ENCODE data around the gene BICD2.

DNA sequence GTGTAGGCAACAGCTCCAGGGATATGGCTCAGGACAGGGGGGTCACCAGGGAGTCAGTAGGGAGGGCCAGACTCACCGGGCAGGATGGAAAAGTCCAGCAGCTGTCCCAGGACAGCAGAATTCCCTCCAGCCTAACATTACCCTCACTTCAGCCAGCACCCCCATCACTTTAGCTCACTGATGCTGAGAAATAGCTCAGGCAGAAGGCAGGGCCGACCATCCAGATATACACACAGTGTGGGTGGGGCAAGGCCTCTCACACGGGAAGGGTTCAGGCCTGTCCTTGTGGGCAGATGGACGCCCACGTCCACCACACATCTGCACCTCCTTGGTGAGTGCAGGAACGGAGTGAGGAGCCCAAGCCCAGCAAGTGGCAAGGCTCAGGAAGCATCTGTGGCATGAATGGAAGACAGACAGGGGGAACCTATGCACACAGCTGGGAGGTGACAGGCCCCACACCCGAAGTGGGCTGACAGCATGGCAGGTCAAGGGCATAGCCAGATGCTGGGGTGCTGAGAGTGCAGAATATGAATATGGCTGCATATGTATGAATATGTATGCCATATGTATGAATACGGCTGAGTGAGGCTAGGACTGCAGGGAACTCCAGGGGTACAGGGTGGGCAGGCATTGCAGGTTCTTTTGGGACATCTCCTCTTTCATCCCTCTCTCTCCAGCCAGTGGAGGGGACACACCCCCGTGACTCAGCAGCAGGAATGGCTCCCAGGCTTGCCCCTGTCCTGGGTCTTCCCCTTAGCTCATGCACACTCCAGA is 17.0 kb downstream of the BICD2 start:
- TF ChIP-seq, protein P1, sequence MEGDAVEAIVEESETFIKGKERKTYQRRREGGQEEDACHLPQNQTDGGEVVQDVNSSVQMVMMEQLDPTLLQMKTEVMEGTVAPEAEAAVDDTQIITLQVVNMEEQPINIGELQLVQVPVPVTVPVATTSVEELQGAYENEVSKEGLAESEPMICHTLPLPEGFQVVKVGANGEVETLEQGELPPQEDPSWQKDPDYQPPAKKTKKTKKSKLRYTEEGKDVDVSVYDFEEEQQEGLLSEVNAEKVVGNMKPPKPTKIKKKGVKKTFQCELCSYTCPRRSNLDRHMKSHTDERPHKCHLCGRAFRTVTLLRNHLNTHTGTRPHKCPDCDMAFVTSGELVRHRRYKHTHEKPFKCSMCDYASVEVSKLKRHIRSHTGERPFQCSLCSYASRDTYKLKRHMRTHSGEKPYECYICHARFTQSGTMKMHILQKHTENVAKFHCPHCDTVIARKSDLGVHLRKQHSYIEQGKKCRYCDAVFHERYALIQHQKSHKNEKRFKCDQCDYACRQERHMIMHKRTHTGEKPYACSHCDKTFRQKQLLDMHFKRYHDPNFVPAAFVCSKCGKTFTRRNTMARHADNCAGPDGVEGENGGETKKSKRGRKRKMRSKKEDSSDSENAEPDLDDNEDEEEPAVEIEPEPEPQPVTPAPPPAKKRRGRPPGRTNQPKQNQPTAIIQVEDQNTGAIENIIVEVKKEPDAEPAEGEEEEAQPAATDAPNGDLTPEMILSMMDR (IDR thresholded peaks at IDR 0.05): no peak
- TF ChIP-seq ZFX (IDR thresholded peaks at IDR 0.05; ENCODE audit: borderline replicate concordance): no peak

Data from 22Rv1 (cell line).